ENCODE data around the gene LPIN1.
"Not testable (repeated sequence)": the region's sequence is repeated elsewhere in the genome, so short reads cannot be mapped to it uniquely, and the experiment has no call there.

LPIN1 gene

GRCh38 chr2:11805024-11805423 is 58.6 kb downstream of the LPIN1 start:
- Histone ChIP-seq H3K9me3 (ENCODE audit: control insufficient read depth, insufficient read depth, low read depth, low read length) (no peaks in the 10 kb centered on the region), H3K4me1 (ENCODE audit: control insufficient read depth, insufficient read depth, low read length) (no peaks in the 10 kb centered on the region), H3K4me3 (ENCODE audit: low read depth, low read length) (no peak overlapping the region), H3K27me3 (ENCODE audit: control insufficient read depth, insufficient read depth, low read length) (no peaks in the 10 kb centered on the region), H3K36me3 (ENCODE audit: control insufficient read depth, insufficient read depth, low read length) (peaks cover 63% of the 10 kb centered on the region), H3K27ac (ENCODE audit: low read depth, low read length) (no peak overlapping the region), H3K9ac (ENCODE audit: low read length) (no peak overlapping the region)

GRCh38 chr2:11805920-11806319 is 59.5 kb downstream of the LPIN1 start:
- Histone ChIP-seq H3K9ac (ENCODE audit: low read length) (no peak overlapping the region), H3K27ac (ENCODE audit: low read depth, low read length) (no peak overlapping the region), H3K4me1 (ENCODE audit: control insufficient read depth, insufficient read depth, low read length) (no peaks in the 10 kb centered on the region), H3K36me3 (ENCODE audit: control insufficient read depth, insufficient read depth, low read length) (peaks cover 71% of the 10 kb centered on the region), H3K27me3 (ENCODE audit: control insufficient read depth, insufficient read depth, low read length) (no peaks in the 10 kb centered on the region), H3K9me3 (ENCODE audit: control insufficient read depth, insufficient read depth, low read depth, low read length) (no peaks in the 10 kb centered on the region), H3K4me3 (ENCODE audit: low read depth, low read length) (no peak overlapping the region)

GRCh38 chr2:11807156-11808015 is 61.0 kb downstream of the LPIN1 start:
- H3K9me3 ChIP-seq (ENCODE audit: control insufficient read depth, insufficient read depth, low read depth, low read length) = no peaks in the 10 kb centered on the region
- H3K4me3 ChIP-seq (ENCODE audit: low read depth, low read length) = no peak overlapping the region
- no peaks in the 10 kb centered on the region for H3K4me1 ChIP-seq (ENCODE audit: control insufficient read depth, insufficient read depth, low read length)
- no peak overlapping the region for H3K9ac ChIP-seq (ENCODE audit: low read length)
- H3K27me3 ChIP-seq (ENCODE audit: control insufficient read depth, insufficient read depth, low read length) = no peaks in the 10 kb centered on the region
- H3K27ac ChIP-seq (ENCODE audit: low read depth, low read length) = no peak overlapping the region
- H3K36me3 ChIP-seq (ENCODE audit: control insufficient read depth, insufficient read depth, low read length) = peaks cover 72% of the 10 kb centered on the region

DNA sequence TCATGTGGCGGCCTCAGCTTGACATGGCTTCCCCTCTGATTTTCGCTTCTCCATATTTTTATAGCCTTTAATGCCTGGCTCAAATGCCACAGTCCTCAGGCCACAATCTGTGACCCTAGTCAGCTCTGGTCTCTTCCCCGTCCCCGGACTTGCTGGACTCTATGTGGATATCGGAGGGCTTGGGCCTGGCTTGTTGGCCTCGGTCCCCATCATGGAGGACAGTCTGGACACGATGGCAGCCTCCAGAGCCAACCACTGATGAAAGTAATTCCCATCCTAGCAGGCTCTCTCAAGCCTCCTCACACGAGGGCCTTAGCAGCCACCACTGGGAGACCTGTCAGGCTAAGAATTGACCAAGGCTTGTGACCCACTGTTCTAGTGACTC is 61.6 kb downstream of the LPIN1 start:
- H3K36me3 ChIP-seq (ENCODE audit: control insufficient read depth, insufficient read depth, low read length) = peaks cover 70% of the 10 kb centered on the region
- H3K9ac ChIP-seq (ENCODE audit: low read length) = no peak overlapping the region

GRCh38 chr2:11809586-11810236 is 63.3 kb downstream of the LPIN1 start:
- Histone ChIP-seq H3K27me3 (ENCODE audit: control insufficient read depth, insufficient read depth, low read length) (no peaks in the 10 kb centered on the region), H3K9ac (ENCODE audit: low read length) (no peak overlapping the region), H3K36me3 (ENCODE audit: control insufficient read depth, insufficient read depth, low read length) (peaks cover 58% of the 10 kb centered on the region), H3K9me3 (ENCODE audit: control insufficient read depth, insufficient read depth, low read depth, low read length) (no peaks in the 10 kb centered on the region), H3K4me3 (ENCODE audit: low read depth, low read length) (no peak overlapping the region), H3K4me1 (ENCODE audit: control insufficient read depth, insufficient read depth, low read length) (no peaks in the 10 kb centered on the region), H3K27ac (ENCODE audit: low read depth, low read length) (no peak overlapping the region)

More for the DNA sequence above, 61.6 kb downstream of the LPIN1 start:
- Histone ChIP-seq H3K27me3 (ENCODE audit: control insufficient read depth, insufficient read depth, low read length) (no peaks in the 10 kb centered on the region), H3K27ac (ENCODE audit: low read depth, low read length) (no peak overlapping the region), H3K9me3 (ENCODE audit: control insufficient read depth, insufficient read depth, low read depth, low read length) (no peaks in the 10 kb centered on the region), H3K4me3 (ENCODE audit: low read depth, low read length) (no peak overlapping the region), H3K4me1 (ENCODE audit: control insufficient read depth, insufficient read depth, low read length) (no peaks in the 10 kb centered on the region)

GRCh38 chr2:11810237-11810977 is 64.0 kb downstream of the LPIN1 start:
- no peaks in the 10 kb centered on the region for H3K4me1 ChIP-seq (ENCODE audit: control insufficient read depth, insufficient read depth, low read length)
- H3K27ac ChIP-seq (ENCODE audit: low read depth, low read length) = no peak overlapping the region
- no peaks in the 10 kb centered on the region for H3K9me3 ChIP-seq (ENCODE audit: control insufficient read depth, insufficient read depth, low read depth, low read length)
- H3K36me3 ChIP-seq (ENCODE audit: control insufficient read depth, insufficient read depth, low read length) = peaks cover 58% of the 10 kb centered on the region
- H3K27me3 ChIP-seq (ENCODE audit: control insufficient read depth, insufficient read depth, low read length) = no peaks in the 10 kb centered on the region
- H3K9ac ChIP-seq (ENCODE audit: low read length) = no peak overlapping the region
- H3K4me3 ChIP-seq (ENCODE audit: low read depth, low read length) = no peak overlapping the region

- H3K9me3 ChIP-seq (ENCODE audit: control insufficient read depth, insufficient read depth, low read depth, low read length) = no peaks in the 10 kb centered on the region
- H3K9ac ChIP-seq (ENCODE audit: low read length) = no peak overlapping the region
- no peaks in the 10 kb centered on the region for H3K4me1 ChIP-seq (ENCODE audit: control insufficient read depth, insufficient read depth, low read length)
- no peak overlapping the region for H3K27ac ChIP-seq (ENCODE audit: low read depth, low read length)
- H3K36me3 ChIP-seq (ENCODE audit: control insufficient read depth, insufficient read depth, low read length) = peaks cover 58% of the 10 kb centered on the region
- no peak overlapping the region for H3K4me3 ChIP-seq (ENCODE audit: low read depth, low read length)
- H3K27me3 ChIP-seq (ENCODE audit: control insufficient read depth, insufficient read depth, low read length) = no peaks in the 10 kb centered on the region
Measured at GRCh38 chr2:11811036-11811654, 64.7 kb downstream of the LPIN1 start.

DNA sequence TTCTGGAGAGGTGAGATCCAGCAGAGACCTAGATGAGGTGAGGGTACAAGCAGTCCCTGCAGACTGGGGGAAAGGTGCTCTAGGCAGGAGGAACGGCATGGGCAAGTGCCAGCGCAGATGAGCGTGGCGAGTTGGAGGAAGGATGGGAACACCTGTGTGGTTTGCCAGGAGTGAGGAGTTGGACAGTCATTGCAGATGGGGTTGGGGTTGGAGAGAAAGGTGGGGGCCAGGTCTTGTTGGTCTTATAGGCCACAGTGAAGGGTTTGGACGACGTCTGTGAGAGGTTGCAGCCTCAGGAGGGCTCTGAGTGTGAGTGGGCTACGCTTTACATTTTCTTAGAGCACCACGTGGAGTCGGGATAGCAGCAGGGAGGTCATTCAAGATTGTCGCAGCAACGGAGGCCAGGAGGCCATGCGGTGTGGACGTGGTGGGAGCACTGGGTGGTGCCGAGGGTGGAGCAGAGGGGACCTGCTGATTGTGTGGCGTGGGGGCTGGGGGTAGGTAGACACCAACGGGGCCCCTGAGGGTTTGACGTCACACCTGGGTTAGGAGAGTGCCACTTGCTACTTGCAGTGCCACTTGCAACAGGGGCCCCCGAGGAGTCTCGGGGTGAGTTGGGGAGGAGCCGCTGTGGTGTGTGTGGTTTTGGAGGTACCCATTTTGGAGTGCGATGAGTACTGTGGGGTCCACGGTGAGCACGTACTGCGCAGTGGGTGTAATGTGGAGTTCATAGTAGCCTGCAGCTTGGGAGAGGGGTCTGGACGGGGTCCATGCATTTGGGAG is 66.2 kb downstream of the LPIN1 start:
- Histone ChIP-seq H3K9me3 (ENCODE audit: control insufficient read depth, insufficient read depth, low read depth, low read length) (no peaks in the 10 kb centered on the region), H3K4me1 (ENCODE audit: control insufficient read depth, insufficient read depth, low read length) (no peaks in the 10 kb centered on the region), H3K4me3 (ENCODE audit: low read depth, low read length) (no peak overlapping the region), H3K36me3 (ENCODE audit: control insufficient read depth, insufficient read depth, low read length) (peaks cover 52% of the 10 kb centered on the region), H3K27me3 (ENCODE audit: control insufficient read depth, insufficient read depth, low read length) (no peaks in the 10 kb centered on the region), H3K27ac (ENCODE audit: low read depth, low read length) (no peak overlapping the region), H3K9ac (ENCODE audit: low read length) (no peak overlapping the region)

- H3K27me3 ChIP-seq (ENCODE audit: control insufficient read depth, insufficient read depth, low read length); H3K27ac ChIP-seq (ENCODE audit: low read depth, low read length); H3K4me3 ChIP-seq (ENCODE audit: low read depth, low read length); H3K9me3 ChIP-seq (ENCODE audit: control insufficient read depth, insufficient read depth, low read depth, low read length); H3K9ac ChIP-seq (ENCODE audit: low read length); H3K4me1 ChIP-seq (ENCODE audit: control insufficient read depth, insufficient read depth, low read length): not testable (repeated sequence)
- peaks cover 45% of the 10 kb centered on the region for H3K36me3 ChIP-seq (ENCODE audit: control insufficient read depth, insufficient read depth, low read length)
Measured at GRCh38 chr2:11813345-11813744, 66.9 kb downstream of the LPIN1 start.

DNA sequence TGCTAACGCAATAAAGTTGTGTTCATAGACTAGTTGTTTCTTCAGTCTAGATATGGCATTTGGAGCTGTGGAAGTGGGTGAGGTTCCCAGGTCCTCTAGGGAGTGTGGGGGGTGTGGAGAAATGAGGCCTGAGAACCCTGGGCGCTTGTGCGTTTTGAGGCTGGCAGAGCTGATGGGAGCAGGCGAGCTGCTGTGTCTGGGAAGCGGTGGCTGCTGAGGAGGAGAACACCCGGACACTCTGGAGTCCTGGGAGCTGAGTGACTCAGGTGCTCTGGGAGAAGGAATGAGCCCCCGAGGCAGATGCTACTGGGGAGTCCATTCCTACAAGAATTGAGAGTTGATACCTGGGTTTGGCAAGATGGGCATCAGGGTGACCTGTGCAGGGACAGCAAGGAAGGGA is 67.5 kb downstream of the LPIN1 start:
- H3K4me1 ChIP-seq (ENCODE audit: control insufficient read depth, insufficient read depth, low read length) = no peaks in the 10 kb centered on the region
- H3K27me3 ChIP-seq (ENCODE audit: control insufficient read depth, insufficient read depth, low read length) = no peaks in the 10 kb centered on the region
- no peak overlapping the region for H3K4me3 ChIP-seq (ENCODE audit: low read depth, low read length)
- no peaks in the 10 kb centered on the region for H3K9me3 ChIP-seq (ENCODE audit: control insufficient read depth, insufficient read depth, low read depth, low read length)
- H3K36me3 ChIP-seq (ENCODE audit: control insufficient read depth, insufficient read depth, low read length) = peaks cover 44% of the 10 kb centered on the region
- no peak overlapping the region for H3K9ac ChIP-seq (ENCODE audit: low read length)
- H3K27ac ChIP-seq (ENCODE audit: low read depth, low read length) = no peak overlapping the region
